ENCODE measurements around the gene MAN1A1.

The MAN1A1 gene

DNA sequence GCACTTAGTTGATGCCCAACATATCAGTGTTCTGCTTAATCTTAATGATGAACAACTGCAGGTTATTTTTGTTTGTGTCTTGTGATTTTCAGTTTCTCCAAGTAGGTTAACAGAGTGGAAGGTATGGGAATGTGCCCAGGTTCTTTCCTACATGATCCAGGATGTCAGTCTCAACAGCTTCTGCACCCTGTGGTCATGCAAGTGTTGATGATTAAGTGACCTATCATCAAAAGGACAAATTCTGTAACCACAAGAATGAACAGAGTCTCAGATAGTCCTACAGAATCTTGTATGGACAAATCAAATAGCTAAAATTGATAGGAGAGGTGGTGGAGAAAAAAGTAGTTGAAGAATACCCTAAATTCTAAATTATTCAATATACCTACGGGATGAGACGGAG lies 26.1 kb downstream of the MAN1A1 start:
- H3K79me2 ChIP-seq (ENCODE audit: insufficient read depth, low read length), result no peaks in the 10 kb centered on the region
- no peaks in the 10 kb centered on the region for H4K20me1 ChIP-seq (ENCODE audit: low read depth, low read length)
- no peaks in the 10 kb centered on the region for H3K27me3 ChIP-seq (ENCODE audit: low read length)
- H3K4me3 ChIP-seq (ENCODE audit: insufficient read depth, low read length, poor library complexity, severe bottlenecking), result no peak overlapping the region
- H3F3A ChIP-seq (ENCODE audit: insufficient read depth), result no peaks in the 10 kb centered on the region
- no peak overlapping the region for H3K9ac ChIP-seq (ENCODE audit: low read length)
- H3K27ac ChIP-seq (ENCODE audit: low read depth, low read length), result no peak overlapping the region
- H3K9me2 ChIP-seq (replicated peaks; ENCODE audit: insufficient read depth, low read length), result no peaks in the 10 kb centered on the region
- H3K36me3 ChIP-seq (ENCODE audit: low read length), result no peaks in the 10 kb centered on the region
- no peak overlapping the region for H2AFZ ChIP-seq (ENCODE audit: low read depth, low read length, severe bottlenecking)
- TF ChIP-seq, protein P1, sequence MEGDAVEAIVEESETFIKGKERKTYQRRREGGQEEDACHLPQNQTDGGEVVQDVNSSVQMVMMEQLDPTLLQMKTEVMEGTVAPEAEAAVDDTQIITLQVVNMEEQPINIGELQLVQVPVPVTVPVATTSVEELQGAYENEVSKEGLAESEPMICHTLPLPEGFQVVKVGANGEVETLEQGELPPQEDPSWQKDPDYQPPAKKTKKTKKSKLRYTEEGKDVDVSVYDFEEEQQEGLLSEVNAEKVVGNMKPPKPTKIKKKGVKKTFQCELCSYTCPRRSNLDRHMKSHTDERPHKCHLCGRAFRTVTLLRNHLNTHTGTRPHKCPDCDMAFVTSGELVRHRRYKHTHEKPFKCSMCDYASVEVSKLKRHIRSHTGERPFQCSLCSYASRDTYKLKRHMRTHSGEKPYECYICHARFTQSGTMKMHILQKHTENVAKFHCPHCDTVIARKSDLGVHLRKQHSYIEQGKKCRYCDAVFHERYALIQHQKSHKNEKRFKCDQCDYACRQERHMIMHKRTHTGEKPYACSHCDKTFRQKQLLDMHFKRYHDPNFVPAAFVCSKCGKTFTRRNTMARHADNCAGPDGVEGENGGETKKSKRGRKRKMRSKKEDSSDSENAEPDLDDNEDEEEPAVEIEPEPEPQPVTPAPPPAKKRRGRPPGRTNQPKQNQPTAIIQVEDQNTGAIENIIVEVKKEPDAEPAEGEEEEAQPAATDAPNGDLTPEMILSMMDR (IDR thresholded peaks at IDR 0.05; ENCODE audit: insufficient read depth, low read length, poor library complexity, severe bottlenecking), result no peak
- no peak for TF ChIP-seq EZH2phosphoT487 (conservative IDR thresholded peaks at IDR 0.05; ENCODE audit: low read length)
- H3K4me2 ChIP-seq (ENCODE audit: low read depth, low read length, poor library complexity, severe bottlenecking), result no peak overlapping the region
- H3K9me3 ChIP-seq (ENCODE audit: insufficient read depth, low read length), result no peaks in the 10 kb centered on the region

DNA sequence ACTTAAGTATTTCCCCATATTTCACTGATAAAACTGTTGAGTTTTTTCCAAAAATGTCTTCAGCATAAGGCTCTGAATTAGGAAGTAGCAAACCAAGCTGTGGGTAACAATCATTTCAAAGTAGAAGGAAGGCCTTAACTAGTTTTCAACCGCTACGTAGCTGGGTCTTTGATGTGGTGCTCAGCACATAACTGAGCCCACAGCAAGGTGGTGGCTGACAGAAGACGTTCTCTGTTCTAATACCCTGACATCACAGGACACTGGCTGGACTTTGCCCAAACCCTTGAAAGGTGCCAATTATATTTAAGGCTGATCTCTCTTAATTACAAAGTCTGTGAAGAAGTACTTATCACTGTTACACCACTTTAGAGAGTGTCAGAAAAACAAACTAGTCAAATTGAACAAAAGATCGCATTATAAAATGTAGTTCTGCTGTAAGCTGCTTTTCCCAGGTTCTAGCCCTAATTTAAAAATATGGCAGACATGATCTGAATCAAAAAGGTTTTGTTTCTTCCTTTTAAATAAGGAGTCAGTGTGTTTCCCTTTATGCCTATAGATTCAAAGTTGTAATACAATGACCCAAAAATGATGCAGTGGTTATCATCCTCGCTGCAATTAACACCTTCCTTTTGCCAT lies 26.7 kb downstream of the MAN1A1 start:
- Histone ChIP-seq H2AFZ (ENCODE audit: low read depth, low read length, severe bottlenecking) (no peak overlapping the region), H3K27me3 (ENCODE audit: low read length) (no peaks in the 10 kb centered on the region), H3K4me2 (ENCODE audit: low read depth, low read length, poor library complexity, severe bottlenecking) (no peak overlapping the region), H3F3A (ENCODE audit: insufficient read depth) (no peaks in the 10 kb centered on the region), H3K36me3 (ENCODE audit: low read length) (no peaks in the 10 kb centered on the region), H3K79me2 (ENCODE audit: insufficient read depth, low read length) (no peaks in the 10 kb centered on the region), H3K9ac (ENCODE audit: low read length) (no peak overlapping the region), H3K9me2 (replicated peaks; ENCODE audit: insufficient read depth, low read length) (no peaks in the 10 kb centered on the region), H3K27ac (ENCODE audit: low read depth, low read length) (no peak overlapping the region), H4K20me1 (ENCODE audit: low read depth, low read length) (no peaks in the 10 kb centered on the region), H3K9me3 (ENCODE audit: insufficient read depth, low read length) (no peaks in the 10 kb centered on the region), H3K4me3 (ENCODE audit: insufficient read depth, low read length, poor library complexity, severe bottlenecking) (no peak overlapping the region)
- TF ChIP-seq, protein P1 (IDR thresholded peaks at IDR 0.05; ENCODE audit: insufficient read depth, low read length, poor library complexity, severe bottlenecking), result no peak
- no peak for TF ChIP-seq EZH2phosphoT487 (conservative IDR thresholded peaks at IDR 0.05; ENCODE audit: low read length)

GRCh38 chr6:119322034-119322433 lies 27.5 kb downstream of the MAN1A1 start:
- no peaks in the 10 kb centered on the region for H3F3A ChIP-seq (ENCODE audit: insufficient read depth)
- H3K79me2 ChIP-seq (ENCODE audit: insufficient read depth, low read length), result no peaks in the 10 kb centered on the region
- H3K9me3 ChIP-seq (ENCODE audit: insufficient read depth, low read length), result no peaks in the 10 kb centered on the region
- no peaks in the 10 kb centered on the region for H3K27me3 ChIP-seq (ENCODE audit: low read length)
- H3K36me3 ChIP-seq (ENCODE audit: low read length), result no peaks in the 10 kb centered on the region
- no peaks in the 10 kb centered on the region for H4K20me1 ChIP-seq (ENCODE audit: low read depth, low read length)
- H3K9ac ChIP-seq (ENCODE audit: low read length), result no peak overlapping the region
- H2AFZ ChIP-seq (ENCODE audit: low read depth, low read length, severe bottlenecking), result no peak overlapping the region
- H3K27ac ChIP-seq (ENCODE audit: low read depth, low read length), result no peak overlapping the region
- no peak overlapping the region for H3K4me3 ChIP-seq (ENCODE audit: insufficient read depth, low read length, poor library complexity, severe bottlenecking)
- no peak overlapping the region for H3K4me2 ChIP-seq (ENCODE audit: low read depth, low read length, poor library complexity, severe bottlenecking)
- no peaks in the 10 kb centered on the region for H3K9me2 ChIP-seq (replicated peaks; ENCODE audit: insufficient read depth, low read length)
- TF ChIP-seq, protein P1 (IDR thresholded peaks at IDR 0.05; ENCODE audit: insufficient read depth, low read length, poor library complexity, severe bottlenecking), result no peak
- TF ChIP-seq EZH2phosphoT487 (conservative IDR thresholded peaks at IDR 0.05; ENCODE audit: low read length), result no peak

Measured in SU-DHL-6 (cell line).